Naive B cell (primary cell): Measurements from ENCODE around the gene TCHP. TPM values are rescaled to one million over a fixed set of nuclear protein-coding genes. Genes with fewer than 3 reads are reported as not detected.

ENCODE experiments used
- ATAC-seq, 2 donors: fragments of 150-1000 bp; cut with Tn5 transposase; 2 replicates each; pipeline ENCODE4 v1.10.0; 2021; ENCODE audit warnings: low read depth in 2 of 2, mild to moderate bottlenecking in 2 of 2, moderate library complexity in 2 of 2
- DNase-seq: peaks from one replicate; pipeline ENCODE4 v3.0.0; 2022
- H3K27ac Mint-ChIP-seq, 6 donors: one replicate each; pipeline ENCODE4 v1.8.0; 2020 to 2022; ENCODE audit warnings: mild to moderate bottlenecking in 6 of 6, mixed read lengths in 6 of 6, moderate library complexity in 5 of 6, inconsistent platforms in 2 of 6
- H3K27me3 Mint-ChIP-seq, 3 donors: one replicate each; pipeline ENCODE4 v1.8.0; 2021 to 2022; ENCODE audit warnings: mixed read lengths in 3 of 3, mild to moderate bottlenecking in 1 of 3
- H3K36me3 Mint-ChIP-seq, 2 donors: one replicate each; pipeline ENCODE4 v1.8.0; 2020 to 2022; ENCODE audit warnings: mixed read lengths in 2 of 2, inconsistent platforms in 1 of 2, mild to moderate bottlenecking in 1 of 2
- H3K4me1 Mint-ChIP-seq, 3 donors: one replicate each; pipeline ENCODE4 v1.8.0; 2020 to 2022; ENCODE audit warnings: mixed read lengths in 3 of 3, inconsistent platforms in 1 of 3, mild to moderate bottlenecking in 1 of 3, moderate library complexity in 1 of 3
- H3K4me3 Mint-ChIP-seq, 8 donors: one replicate each; pipeline ENCODE4 v1.8.0; 2020 to 2022; ENCODE audit warnings: mild to moderate bottlenecking in 8 of 8, mixed read lengths in 8 of 8, moderate library complexity in 8 of 8, inconsistent platforms in 2 of 8
- H3K9me3 Mint-ChIP-seq, 7 donors: one replicate each; pipeline ENCODE4 v1.8.0; 2020 to 2022; ENCODE audit warnings: mixed read lengths in 7 of 7, mild to moderate bottlenecking in 5 of 7, inconsistent platforms in 2 of 7, moderate library complexity in 1 of 7
- polyA plus RNA-seq, 6 donors: library from polyadenylated mRNA; unstranded; fragments of 300-500 nt; fragmentation: Illumina TruSeq; gene quantifications; one replicate each; pipeline ENCODE4 v1.2.3, GENCODE V29; 2021; ENCODE audit warnings: low read depth in 6 of 6

Gene TCHP
- polyA plus RNA-seq, 6 donors from 2014 or later: 5.6 to 10.3 (median 6.4) TPM

DNA sequence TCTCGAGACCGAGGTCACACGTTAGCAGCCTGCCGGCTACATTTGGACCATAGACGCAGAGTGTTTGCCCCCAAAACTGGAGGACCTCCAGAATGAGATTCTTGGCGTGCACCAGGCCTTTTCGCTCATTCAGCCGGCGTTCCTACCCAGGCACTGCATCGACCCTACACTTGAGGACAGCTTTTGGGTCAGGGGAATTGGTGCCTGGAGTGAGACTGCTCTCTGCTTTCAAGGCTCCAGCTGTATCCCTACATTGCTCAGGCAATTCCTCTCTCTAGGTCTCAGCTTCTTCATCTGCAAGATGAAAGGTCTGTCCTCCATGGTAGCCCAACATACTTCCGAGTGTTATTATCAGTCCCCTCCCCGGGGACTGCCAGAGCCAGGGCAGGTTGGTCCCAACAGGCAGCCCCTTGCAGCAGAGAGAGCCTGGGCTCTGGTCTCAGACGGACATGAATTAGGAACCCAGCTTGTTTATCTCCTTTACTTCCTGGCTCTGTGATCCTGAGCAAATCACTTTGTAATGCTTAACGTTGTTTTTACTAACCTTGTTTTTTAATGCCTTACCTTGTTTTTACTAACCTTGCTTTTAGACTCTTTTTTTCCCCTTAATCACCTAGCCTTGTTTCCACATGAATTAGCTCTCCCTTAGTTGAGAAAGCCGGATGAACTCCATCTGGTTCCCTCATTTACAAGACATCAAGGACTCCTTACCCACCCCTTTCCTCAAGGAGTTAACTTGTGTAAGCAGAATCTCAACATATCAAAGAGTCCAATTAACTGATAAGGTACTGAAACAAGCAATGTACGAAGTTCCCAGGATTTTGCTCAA is 892 bp downstream of the TCHP start:
- ATAC-seq (no peak), DNase-seq (no peak)
- Mint-ChIP-seq H3K27me3 (no peaks in the 10 kb centered on the region), H3K36me3 (peaks cover 17 to 20% of the 10 kb centered on the region in 2 donors), H3K4me3 (peak overlapping the region; percentile 86 to 99 (median 96)), H3K9me3 (no peaks in the 10 kb centered on the region), H3K4me1 (peaks cover 16 to 28% (median 24%) of the 10 kb centered on the region in 3 donors), H3K27ac (peak overlapping the region in 5 of 6 donors; percentile 75 to 98 (median 87))

DNA sequence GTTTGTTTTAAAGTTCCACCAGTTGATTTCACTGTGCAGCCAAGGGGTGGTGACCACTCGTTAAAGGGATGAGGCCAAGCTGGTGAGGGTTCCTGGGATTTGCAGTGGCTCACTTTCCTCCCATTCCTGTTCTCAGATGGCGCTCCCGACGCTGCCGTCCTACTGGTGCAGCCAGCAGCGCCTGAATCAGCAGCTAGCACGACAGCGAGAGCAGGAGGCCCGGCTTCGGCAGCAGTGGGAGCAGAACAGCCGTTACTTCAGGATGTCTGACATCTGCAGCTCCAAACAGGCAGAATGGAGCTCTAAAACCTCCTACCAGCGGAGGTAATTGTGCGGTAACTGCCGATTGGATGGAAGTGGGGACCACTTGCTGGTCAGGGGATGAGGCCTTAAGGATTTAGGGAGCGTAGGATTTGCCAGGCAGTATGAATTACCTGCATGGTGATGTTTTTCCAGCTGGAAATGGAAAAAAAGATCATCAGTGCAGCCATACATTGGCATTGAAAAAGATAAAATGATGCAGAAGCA is 2.9 kb downstream of the TCHP start:
- Mint-ChIP-seq H3K9me3 (no peaks in the 10 kb centered on the region), H3K4me3 (no peak overlapping the region), H3K4me1 (peaks cover 16 to 28% (median 24%) of the 10 kb centered on the region in 3 donors), H3K27ac (no peak overlapping the region), H3K36me3 (peaks cover 25 to 38% of the 10 kb centered on the region in 2 donors), H3K27me3 (no peaks in the 10 kb centered on the region)
- no peak for ATAC-seq
- DNase-seq: no peak

DNA sequence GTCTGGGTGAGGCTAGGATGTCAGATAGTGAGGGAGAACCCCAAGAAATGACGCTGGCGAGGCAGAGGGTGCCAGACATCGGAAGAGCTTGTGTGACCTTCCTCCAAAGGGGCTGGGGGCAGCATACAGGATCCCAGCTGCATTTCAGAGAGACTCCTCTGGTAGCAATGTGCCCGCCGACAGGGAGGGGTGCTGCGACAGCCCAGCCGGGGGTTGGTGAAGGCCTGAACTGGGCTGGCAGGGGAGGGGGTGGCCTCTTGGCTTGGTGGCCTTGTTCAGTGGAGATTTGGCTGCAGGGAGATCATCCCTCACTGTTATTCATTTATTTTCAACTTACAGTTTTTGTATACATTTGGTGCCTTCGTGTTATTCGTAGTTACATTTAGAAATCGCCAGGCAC is 5.2 kb downstream of the TCHP start:
- no peaks in the 10 kb centered on the region for H3K27me3 Mint-ChIP-seq
- H3K27ac Mint-ChIP-seq: peak overlapping the region in 2 of 6 donors; percentile 33 to 83
- ATAC-seq: no peak
- H3K4me1 Mint-ChIP-seq: peaks cover 16 to 21% (median 18%) of the 10 kb centered on the region in 3 donors
- no peaks in the 10 kb centered on the region for H3K9me3 Mint-ChIP-seq
- peaks cover 31 to 45% of the 10 kb centered on the region in 2 donors for H3K36me3 Mint-ChIP-seq
- H3K4me3 Mint-ChIP-seq: no peak overlapping the region
- DNase-seq: no peak

DNA sequence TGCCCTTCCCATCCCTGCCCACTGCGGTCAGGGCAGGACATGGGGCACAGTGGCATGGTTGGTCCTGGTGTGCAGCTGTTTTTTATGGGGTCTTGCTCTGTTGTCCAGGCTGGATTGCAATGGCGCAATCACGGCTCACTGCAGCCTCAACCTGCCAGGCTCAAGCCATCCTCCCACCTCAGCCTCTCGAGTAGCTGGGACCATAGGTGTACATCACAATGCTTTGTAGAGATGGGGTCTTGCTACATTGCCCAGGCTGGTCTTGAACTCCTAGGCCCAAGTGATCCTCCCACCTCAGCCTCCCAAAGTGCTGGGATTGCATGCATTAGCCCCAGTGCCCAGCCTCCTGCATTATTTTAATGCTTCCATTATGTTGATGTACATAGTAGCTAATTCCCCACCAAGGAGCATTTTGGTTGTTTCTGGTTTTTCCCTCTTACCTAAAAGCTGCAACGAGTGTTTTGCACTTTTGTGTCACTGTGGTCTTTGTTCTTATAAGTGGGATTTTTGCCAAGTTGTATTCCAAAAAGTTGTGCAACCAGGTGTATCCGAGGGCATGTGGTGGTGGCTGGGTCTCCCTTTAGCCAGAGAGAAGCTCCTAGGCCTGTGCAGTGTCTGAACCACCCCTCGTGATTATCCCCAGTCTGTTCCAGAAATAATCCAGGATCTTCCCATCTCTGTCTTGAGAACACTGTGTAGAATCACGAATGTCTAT is 10.3 kb downstream of the TCHP start:
- DNase-seq: no peak
- Mint-ChIP-seq H3K9me3 (no peaks in the 10 kb centered on the region), H3K36me3 (peaks cover 31 to 46% of the 10 kb centered on the region in 2 donors), H3K27me3 (no peaks in the 10 kb centered on the region), H3K27ac (peak overlapping the region in 3 of 6 donors; percentile 6 to 28 (median 14)), H3K4me1 (peaks cover 0 to 4% (median 4%) of the 10 kb centered on the region in 3 donors), H3K4me3 (no peak overlapping the region)
- no peak for ATAC-seq

DNA sequence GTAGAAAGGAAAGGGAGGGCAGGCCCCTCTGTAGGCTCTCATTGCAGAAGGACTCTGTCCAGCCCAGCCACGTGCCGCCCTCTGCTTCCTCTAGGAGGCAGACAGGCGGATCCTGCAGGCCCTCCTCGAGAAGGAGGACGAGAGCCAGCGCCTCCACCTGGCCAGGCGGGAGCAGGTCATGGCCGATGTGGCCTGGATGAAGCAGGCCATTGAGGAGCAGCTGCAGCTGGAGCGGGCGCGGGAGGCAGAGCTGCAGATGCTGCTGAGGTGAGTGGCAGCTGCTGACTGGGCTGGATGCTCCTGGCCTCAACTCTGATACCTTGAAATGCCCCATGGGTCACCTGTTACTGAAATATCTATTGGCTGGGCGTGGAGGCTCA is 10.9 kb downstream of the TCHP start:
- Mint-ChIP-seq H3K27me3 (no peaks in the 10 kb centered on the region), H3K4me3 (no peak overlapping the region), H3K4me1 (peaks cover 0 to 4% (median 4%) of the 10 kb centered on the region in 3 donors), H3K9me3 (no peaks in the 10 kb centered on the region), H3K36me3 (peaks cover 27 to 51% of the 10 kb centered on the region in 2 donors), H3K27ac (peak overlapping the region in 2 of 6 donors; percentile 6 to 28)
- DNase-seq (no peak), ATAC-seq (no peak)

DNA sequence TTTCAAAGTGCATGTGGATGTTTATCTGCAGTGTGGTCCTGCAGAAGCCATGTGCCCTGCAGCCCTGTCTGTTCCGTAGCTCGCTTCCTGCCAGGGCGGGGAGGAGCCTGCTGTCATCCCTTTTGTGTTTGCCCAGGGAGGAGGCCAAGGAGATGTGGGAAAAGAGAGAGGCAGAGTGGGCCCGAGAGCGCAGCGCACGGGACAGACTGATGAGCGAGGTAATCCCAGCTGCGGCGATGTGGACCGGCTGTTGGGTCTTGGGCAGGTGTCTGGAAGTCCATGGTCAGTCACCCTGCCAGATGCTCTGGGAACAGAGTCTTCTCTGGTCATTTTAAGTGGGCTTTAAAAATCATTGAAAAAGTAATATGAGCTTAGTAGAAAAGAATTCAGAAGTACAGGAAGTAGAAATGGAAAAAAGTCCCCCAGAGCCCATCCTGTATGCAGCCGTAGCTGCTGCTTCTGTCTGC is 12.8 kb downstream of the TCHP start:
- peaks cover 0 to 4% (median 4%) of the 10 kb centered on the region in 3 donors for H3K4me1 Mint-ChIP-seq
- peak overlapping the region in 3 of 6 donors; percentile 30 to 88 (median 82) for H3K27ac Mint-ChIP-seq

DNA sequence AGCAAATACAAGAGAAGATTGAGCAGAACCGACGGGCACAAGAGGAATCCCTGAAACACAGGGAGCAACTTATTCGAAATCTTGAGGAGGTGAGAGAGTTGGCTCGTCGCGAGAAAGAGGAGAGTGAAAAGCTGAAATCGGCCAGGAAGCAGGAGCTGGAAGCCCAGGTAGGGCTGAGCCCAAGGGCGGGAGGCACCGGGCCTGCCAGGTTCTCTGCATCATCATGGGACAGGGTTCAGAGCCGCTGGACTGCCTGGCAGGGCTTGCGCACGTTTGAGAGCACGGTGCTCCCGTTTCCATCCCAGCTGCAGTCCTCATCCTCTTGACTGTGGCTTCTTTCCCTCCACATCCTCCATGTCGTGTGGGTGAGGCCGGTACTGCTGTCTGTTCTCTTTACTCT is 14.4 kb downstream of the TCHP start:
- peaks cover 0 to 4% (median 0%) of the 10 kb centered on the region in 3 donors for H3K4me1 Mint-ChIP-seq
- no peak overlapping the region for H3K4me3 Mint-ChIP-seq
- DNase-seq (no peak), ATAC-seq (no peak)
- peaks cover 26 to 34% of the 10 kb centered on the region in 2 donors for H3K36me3 Mint-ChIP-seq
- H3K27me3 Mint-ChIP-seq: no peaks in the 10 kb centered on the region
- H3K27ac Mint-ChIP-seq: peak overlapping the region in 1 of 6 donors; percentile 12
- H3K9me3 Mint-ChIP-seq: no peaks in the 10 kb centered on the region

More for the DNA sequence above, 12.8 kb downstream of the TCHP start:
- Mint-ChIP-seq H3K27me3 (no peaks in the 10 kb centered on the region), H3K9me3 (no peaks in the 10 kb centered on the region), H3K4me3 (no peak overlapping the region), H3K36me3 (peaks cover 34 to 36% of the 10 kb centered on the region in 2 donors)
- ATAC-seq (no peak), DNase-seq (no peak)

DNA sequence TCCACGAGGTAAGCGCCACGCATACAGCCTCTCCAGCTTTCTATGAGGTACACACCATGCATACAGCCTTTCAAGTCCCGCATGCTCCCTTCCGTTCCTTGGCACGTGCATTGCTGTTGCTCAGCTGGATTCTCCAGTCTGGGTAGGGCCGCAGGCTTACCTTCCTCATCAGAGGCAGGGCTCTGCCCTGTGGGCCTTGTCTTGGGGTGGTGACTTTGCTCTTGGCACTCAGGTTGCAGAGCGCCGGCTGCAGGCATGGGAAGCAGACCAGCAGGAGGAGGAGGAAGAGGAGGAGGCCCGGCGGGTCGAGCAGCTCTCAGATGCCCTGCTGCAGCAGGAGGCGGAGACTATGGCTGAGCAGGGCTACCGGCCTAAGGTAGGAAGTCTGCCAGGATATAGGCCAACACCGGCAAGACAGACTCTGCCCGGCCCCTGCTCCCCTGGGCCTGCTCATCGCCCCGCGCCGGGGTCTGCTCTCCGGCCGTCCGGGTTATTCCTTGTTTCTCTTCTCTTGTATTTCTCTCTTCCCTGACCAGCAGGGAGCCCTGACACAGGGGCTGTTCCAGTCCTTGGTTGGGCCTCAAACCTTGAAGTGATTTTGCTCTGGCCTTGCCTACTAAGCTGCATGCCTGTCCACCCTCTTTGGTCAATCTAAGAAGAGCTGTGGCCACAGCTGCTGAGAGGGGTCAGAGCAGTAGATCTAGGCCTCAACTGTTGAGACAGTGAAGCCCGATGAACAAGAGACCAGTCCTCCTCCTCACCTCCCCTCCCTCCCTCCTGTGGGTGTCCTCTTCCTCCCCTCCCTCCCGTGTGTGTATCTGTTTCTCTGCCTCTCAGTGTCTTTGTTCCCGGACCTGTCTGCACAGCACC is 15.3 kb downstream of the TCHP start:
- Mint-ChIP-seq H3K36me3 (peaks cover 27 to 38% of the 10 kb centered on the region in 2 donors), H3K27me3 (no peaks in the 10 kb centered on the region), H3K27ac (peak overlapping the region in 2 of 6 donors; percentile 14 to 38), H3K4me3 (no peak overlapping the region), H3K9me3 (no peaks in the 10 kb centered on the region), H3K4me1 (peaks cover 0 to 4% (median 0%) of the 10 kb centered on the region in 3 donors)
- ATAC-seq (no peak), DNase-seq (no peak)

DNA sequence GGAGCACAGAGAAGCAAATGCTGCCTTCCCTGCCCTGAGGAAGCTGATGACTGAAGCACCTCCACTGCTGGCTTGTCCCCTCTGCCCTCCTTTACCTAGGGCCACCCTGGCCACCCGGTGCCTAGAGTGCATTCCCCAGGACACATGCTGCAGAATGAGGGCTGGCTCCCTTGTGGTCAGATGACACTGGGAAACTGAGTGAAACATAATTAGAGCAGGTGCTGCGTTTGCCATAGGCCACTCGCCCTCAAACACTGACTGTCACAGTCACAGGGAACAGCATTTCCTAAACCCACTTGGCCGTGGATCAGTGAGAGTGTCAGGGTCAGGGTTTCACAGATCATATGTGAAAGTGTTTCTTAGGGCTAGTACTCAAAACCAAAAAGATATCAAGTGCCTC is 16.0 kb downstream of the TCHP start:
- ATAC-seq: no peak
- Mint-ChIP-seq H3K4me3 (no peak overlapping the region), H3K36me3 (peaks cover 33 to 45% of the 10 kb centered on the region in 2 donors), H3K27ac (peak overlapping the region in 2 of 6 donors; percentile 7 to 14), H3K9me3 (no peaks in the 10 kb centered on the region), H3K27me3 (no peaks in the 10 kb centered on the region), H3K4me1 (peaks cover 0 to 4% (median 0%) of the 10 kb centered on the region in 3 donors)
- no peak for DNase-seq

DNA sequence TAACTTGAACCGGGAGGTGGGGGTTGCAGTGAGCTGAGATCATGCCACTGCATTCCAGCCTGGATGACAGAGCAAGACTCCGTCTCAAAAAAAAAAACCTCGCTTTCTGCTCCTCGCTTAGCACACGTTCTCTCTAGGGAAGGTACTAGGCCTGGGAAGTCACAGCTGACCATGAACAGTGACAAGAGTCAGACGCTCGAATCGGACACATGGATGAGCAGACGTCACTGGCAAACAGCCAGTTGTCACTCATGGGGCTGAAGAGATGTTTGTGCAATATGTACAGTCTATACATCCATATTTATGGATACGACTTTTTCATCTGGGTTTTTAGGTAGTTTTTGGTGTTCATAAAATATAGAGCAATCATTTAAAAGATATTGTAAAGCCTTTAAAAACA is 19.4 kb downstream of the TCHP start:
- Mint-ChIP-seq H3K27me3 (no peaks in the 10 kb centered on the region), H3K4me3 (no peak overlapping the region), H3K27ac (no peak overlapping the region), H3K36me3 (peaks cover 24 to 33% of the 10 kb centered on the region in 2 donors), H3K9me3 (no peaks in the 10 kb centered on the region), H3K4me1 (peaks cover 0 to 5% (median 2%) of the 10 kb centered on the region in 3 donors)
- ATAC-seq (no peak), DNase-seq (no peak)

DNA sequence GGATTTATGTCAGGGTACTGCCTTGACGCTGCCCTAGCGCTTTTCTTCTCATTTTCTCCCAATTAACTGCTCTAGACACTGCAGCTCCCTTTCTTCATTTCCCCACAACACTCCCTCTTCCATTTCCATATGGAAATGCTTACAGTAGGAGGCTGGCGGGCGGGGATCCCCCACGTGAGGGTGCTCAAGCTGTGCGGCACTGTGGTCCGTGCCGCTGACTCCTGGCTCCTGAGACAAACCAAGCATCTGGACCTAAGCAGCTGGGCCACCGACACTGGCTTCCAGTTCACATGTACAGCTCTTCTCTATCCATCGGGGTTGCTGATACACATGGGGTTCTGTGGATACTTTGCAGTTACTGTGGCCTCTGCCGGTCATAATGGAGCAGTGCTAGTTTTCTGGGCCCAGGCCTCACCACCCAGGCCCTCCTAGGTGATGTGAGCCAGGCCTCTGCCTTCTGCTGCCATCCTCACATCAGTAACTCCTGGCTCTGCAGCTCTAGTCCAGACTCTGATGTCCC is 20.2 kb downstream of the TCHP start:
- H3K36me3 Mint-ChIP-seq: peaks cover 15 to 33% of the 10 kb centered on the region in 2 donors
- H3K9me3 Mint-ChIP-seq: no peaks in the 10 kb centered on the region
- H3K27me3 Mint-ChIP-seq: no peaks in the 10 kb centered on the region
- no peak overlapping the region for H3K4me3 Mint-ChIP-seq
- H3K27ac Mint-ChIP-seq: peak overlapping the region in 1 of 6 donors; percentile 57
- H3K4me1 Mint-ChIP-seq: peaks cover 0 to 11% (median 9%) of the 10 kb centered on the region in 3 donors
- ATAC-seq (no peak), DNase-seq (no peak)

DNA sequence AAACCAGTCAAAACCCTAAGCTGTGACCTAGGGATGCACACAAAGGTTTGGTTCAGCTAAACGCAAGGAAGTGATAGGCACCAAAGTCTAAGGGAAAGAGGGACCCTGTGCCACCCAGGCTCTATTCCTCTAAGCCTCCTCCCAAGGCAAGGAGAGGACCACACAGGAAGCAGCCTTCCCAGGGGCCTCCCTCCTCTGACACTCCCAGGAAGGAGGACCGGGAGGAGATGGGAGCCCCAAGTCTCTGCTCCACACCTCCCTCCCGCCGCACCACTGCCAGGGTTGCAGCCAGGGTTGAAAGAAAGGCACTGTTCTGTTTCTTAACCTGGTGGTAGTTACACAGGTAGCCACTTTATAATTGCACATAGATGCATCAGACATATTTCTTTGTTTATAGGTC is 21.9 kb downstream of the TCHP start:
- Mint-ChIP-seq H3K9me3 (no peaks in the 10 kb centered on the region), H3K27me3 (no peaks in the 10 kb centered on the region), H3K4me3 (no peak overlapping the region), H3K4me1 (peaks cover 0 to 11% (median 9%) of the 10 kb centered on the region in 3 donors), H3K27ac (peak overlapping the region in 1 of 6 donors; percentile 7), H3K36me3 (peaks cover 9 to 25% of the 10 kb centered on the region in 2 donors)
- DNase-seq (no peak), ATAC-seq (no peak)
